Spleen (tissue), 11 donors: ENCODE results near the gene HPSE2. TPM values are rescaled to one million over a fixed set of nuclear protein-coding genes. Genes with fewer than 3 reads are reported as not detected.
A peak's percentile ranks its signal among the peaks of the same experiment; 100 is the strongest.

Experiments
- DNase-seq: peaks from one replicate; pipeline ENCODE4 v3.0.0-alpha.2; 2020
- H3K27ac ChIP-seq, 8 donors: fragments of 200-600 bp; sonication (generic) in 7 of 8; 1 replicate in 4 of 8; 2 replicates in 4 of 8; pipeline versions ENCODE4 v1.5.0 to v1.8.0; 2016 to 2021; ENCODE audit warnings: inconsistent platforms in 4 of 8, mild to moderate bottlenecking in 4 of 8, moderate library complexity in 1 of 8
- H3K27me3 ChIP-seq, 7 donors: fragments of 200-600 bp; sonication (generic) in 6 of 7; replicated peaks in 1 of 7; 1 replicate in 4 of 7; 2 replicates in 3 of 7; pipeline versions ENCODE4 v1.5.0 to v1.8.0; 2016 to 2021; ENCODE audit warnings: inconsistent platforms in 3 of 7, mild to moderate bottlenecking in 1 of 7
- H3K36me3 ChIP-seq, 6 donors: fragments of 200-600 bp; sonication (generic) in 5 of 6; 1 replicate in 4 of 6; 2 replicates in 2 of 6; pipeline versions ENCODE4 v1.5.0 to v1.8.0; 2016 to 2021; ENCODE audit warnings: inconsistent platforms in 2 of 6
- H3K4me1 ChIP-seq, 6 donors: fragments of 200-600 bp; sonication (generic) in 5 of 6; 1 replicate in 3 of 6; 2 replicates in 3 of 6; pipeline versions ENCODE4 v1.5.0 to v1.8.0; 2016 to 2021; ENCODE audit warnings: inconsistent platforms in 3 of 6
- H3K4me3 ChIP-seq, 8 donors: fragments of 200-600 bp; sonication (generic) in 7 of 8; 1 replicate in 4 of 8; 2 replicates in 4 of 8; pipeline versions ENCODE4 v1.5.0 to v1.8.0; 2016 to 2021; ENCODE audit warnings: inconsistent platforms in 4 of 8, mild to moderate bottlenecking in 4 of 8, moderate library complexity in 2 of 8
- H3K9me3 ChIP-seq, 8 donors: fragments of 200-600 bp; sonication (generic) in 7 of 8; 1 replicate in 4 of 8; 2 replicates in 4 of 8; pipeline versions ENCODE4 v1.5.0 to v1.8.0; 2016 to 2021; ENCODE audit warnings: inconsistent platforms in 4 of 8
- CTCF ChIP-seq, 11 experiments: fragments of 200-600 bp in 7 of 11; fragments of 450-650 bp in 4 of 11; sonication (generic) in 4 of 11; IDR thresholded peaks in 8 of 11; conservative IDR thresholded peaks in 3 of 11; 1 replicate in 7 of 11; 2 replicates in 4 of 11; pipeline versions ENCODE4 v1.4.0 to v1.8.0; 2016 to 2021; ENCODE audit warnings: antibody characterized with exemption in 11 of 11, inconsistent platforms in 4 of 11, mild to moderate bottlenecking in 1 of 11
- POLR2A ChIP-seq, 3 donors: fragments of 450-650 bp; IDR thresholded peaks; one replicate each; pipeline ENCODE4 v1.5.1; 2017; ENCODE audit warnings: antibody characterized with exemption in 3 of 3, mild to moderate bottlenecking in 1 of 3
- POLR2AphosphoS5 ChIP-seq, 3 donors: sonication (generic); formaldehyde crosslinking; IDR thresholded peaks; one replicate each; pipeline ENCODE4 v1.5.1; 2017; ENCODE audit warnings: antibody characterized with exemption in 3 of 3
- WGBS, 5 donors: extraction: QIAGEN DNeasy Blood & Tissue Kit in 3 of 5; methylation state at CpG; one replicate each; pipeline versions ENCODE4 v1.1.5 to v1.1.7; 2013 to 2018; 5-methylcytosine and 5-hydroxymethylcytosine counted together
- intact Hi-C: fragments of 100-400 bp; cut with DNase I; formaldehyde crosslinking; loops from one replicate; pipeline ENCODE4 v1.15.0; 2023; ENCODE audit warnings: low total_unique reads
- polyA plus RNA-seq, 3 donors: library from polyadenylated mRNA; stranded (reverse); fragments of 200-250 nt; gene quantifications; one replicate each; pipeline ENCODE4 v1.2.1, GENCODE V29; 2013
- total RNA-seq, 7 donors: library from RNA; depleted of rRNA in 3 of 7; stranded (reverse); fragments of >200 nt in 3 of 7; fragmentation: NEBNext Ultra II Directional in 4 of 7; extraction: Animal tissue kit (Norgen Biotek cat#: 25700) in 4 of 7; gene quantifications; one replicate each; pipeline versions ENCODE4 v1.1.0 to v1.2.1, GENCODE V29; 2016 to 2021
- donor health status: healthy with polysubstance abuse.
- donor health status: DM: no; HTN: no; CAD: no; lungs with moderate emphysema.
- donor health status: DM: no; HTN: no; CAD: no.
- donor health status: Bipolar disorder and iron deficiency.
- donor health status: healthy.
- donor health status: DM: no; HTN: no; CAD: no.
- donor health status: DM: yes; HTN: yes; CAD: no.

HPSE2 gene
- total and polyA plus RNA-seq, 10 donors = 0.02 to 0.64 (median 0.03) TPM; not detected in 5

GRCh38 chr10:98596404-98596803 lies 639.2 kb downstream of the HPSE2 start:
- intact Hi-C loops = no loop called here
- H3K36me3 ChIP-seq = no peaks in the 10 kb centered on the region
- peaks cover 0 to 37% (median 22%) of the 10 kb centered on the region in 8 donors for H3K9me3 ChIP-seq
- no peak for DNase-seq
- no peaks in the 10 kb centered on the region for H3K27me3 ChIP-seq
- no peaks in the 10 kb centered on the region for H3K4me1 ChIP-seq
- 85 to 98% (median 91%) methylated on average over 2 of the region's 2 CpGs for WGBS, 5 donors
- H3K4me3 ChIP-seq = no peak overlapping the region
- TF ChIP-seq CTCF (IDR thresholded peaks at IDR 0.05 in 8 of 11, conservative IDR thresholded peaks at IDR 0.05 in 3 of 11) (no peak), POLR2AphosphoS5 (IDR thresholded peaks at IDR 0.05) (no peak), POLR2A (IDR thresholded peaks at IDR 0.05) (no peak)
- H3K27ac ChIP-seq = no peak overlapping the region

GRCh38 chr10:98589691-98590090 lies 646.0 kb downstream of the HPSE2 start:
- intact Hi-C loops = no loop called here
- Histone ChIP-seq H3K4me1 (no peaks in the 10 kb centered on the region), H3K27me3 (no peaks in the 10 kb centered on the region), H3K27ac (peak overlapping the region in 5 of 8 donors; percentile 58 to 77 (median 67)), H3K36me3 (no peaks in the 10 kb centered on the region), H3K9me3 (no peaks in the 10 kb centered on the region), H3K4me3 (no peak overlapping the region)
- no peak for TF ChIP-seq POLR2A (IDR thresholded peaks at IDR 0.05)
- TF ChIP-seq CTCF (IDR thresholded peaks at IDR 0.05 in 8 of 11, conservative IDR thresholded peaks at IDR 0.05 in 3 of 11) = no peak
- TF ChIP-seq POLR2AphosphoS5 (IDR thresholded peaks at IDR 0.05) = no peak
- WGBS, 5 donors = 77 to 97% (median 85%) methylated on average over 2 of the region's 2 CpGs
- no peak for DNase-seq

GRCh38 chr10:98589007-98589406 lies 646.6 kb downstream of the HPSE2 start:
- no peak for TF ChIP-seq CTCF (IDR thresholded peaks at IDR 0.05 in 8 of 11, conservative IDR thresholded peaks at IDR 0.05 in 3 of 11)
- no peak for TF ChIP-seq POLR2A (IDR thresholded peaks at IDR 0.05)
- no peak for TF ChIP-seq POLR2AphosphoS5 (IDR thresholded peaks at IDR 0.05)
- no peak for DNase-seq
- no peaks in the 10 kb centered on the region for H3K36me3 ChIP-seq

GRCh38 chr10:98587156-98587837 lies 648.4 kb downstream of the HPSE2 start:
- Histone ChIP-seq H3K4me3 (no peak overlapping the region), H3K4me1 (no peaks in the 10 kb centered on the region), H3K9me3 (no peaks in the 10 kb centered on the region), H3K27me3 (peaks cover 0 to 6% (median 0%) of the 10 kb centered on the region in 7 donors), H3K27ac (peak overlapping the region in 7 of 8 donors; percentile 3 to 77 (median 58)), H3K36me3 (no peaks in the 10 kb centered on the region)
- intact Hi-C loops = no loop called here
- 64 to 78% (median 67%) methylated on average over 2 of the region's 2 CpGs for WGBS, 5 donors
- DNase-seq = no peak
- TF ChIP-seq POLR2AphosphoS5 (IDR thresholded peaks at IDR 0.05) (no peak), POLR2A (IDR thresholded peaks at IDR 0.05) (no peak), CTCF (IDR thresholded peaks at IDR 0.05 in 8 of 11, conservative IDR thresholded peaks at IDR 0.05 in 3 of 11) (no peak)

More at GRCh38 chr10:98589007-98589406, 646.6 kb downstream of the HPSE2 start:
- Histone ChIP-seq H3K27me3 (peaks cover 0 to under 1% (median 0%) of the 10 kb centered on the region in 7 donors), H3K4me3 (no peak overlapping the region), H3K4me1 (no peaks in the 10 kb centered on the region), H3K9me3 (no peaks in the 10 kb centered on the region), H3K27ac (peak overlapping the region in 6 of 8 donors; percentile 3 to 77 (median 64))
- intact Hi-C loops = no loop called here
- WGBS, 5 donors = 64 to 87% (median 78%) methylated on average over 3 of the region's 3 CpGs
